Measurements from ENCODE around the gene ZFHX3. TPM values are rescaled to one million over a fixed set of nuclear protein-coding genes. Genes with fewer than 3 reads are reported as not detected.
A peak's percentile ranks its signal among the peaks of the same experiment; 100 is the strongest.

ZFHX3 gene
- total and polyA plus RNA-seq, 2 of the 8 experiments (the other 6 are each of a cell fraction or from before 2014, with no cell fraction given), result 0.08 to 0.99 TPM

- Histone ChIP-seq H2AK5ac (ENCODE audit: low read depth, low read length) (no peak overlapping the region), H3K9me3 (ENCODE audit: insufficient read depth in 2 of 2, low read depth in 1 of 2, low read length in 1 of 2) (no peaks in the 10 kb centered on the region), H2AFZ (ENCODE audit: low read length) (no peak overlapping the region), H2BK20ac (ENCODE audit: low read length) (no peak overlapping the region), H3K36me3 (ENCODE audit: control insufficient read depth in 2 of 4, insufficient read depth in 4 of 4, low read length in 3 of 4) (no peaks in the 10 kb centered on the region), H3K27ac (ENCODE audit: low read depth, low read length) (no peak overlapping the region), H3K56ac (replicated peaks; ENCODE audit: insufficient read length, low read depth, low read length) (no peak overlapping the region), H4K91ac (replicated peaks; ENCODE audit: insufficient read length, low read length) (no peak overlapping the region), H4K5ac (ENCODE audit: insufficient read length, low read depth, low read length) (no peak overlapping the region), H4K8ac (ENCODE audit: extremely low read depth, insufficient read depth, low read length) (no peak overlapping the region), H3K79me1 (ENCODE audit: low read depth, low read length) (no peaks in the 10 kb centered on the region), H4K20me1 (replicated peaks in 1 of 2; ENCODE audit: control insufficient read depth in 1 of 2, insufficient read depth in 2 of 2, low read length in 2 of 2) (peaks cover 27 to 43% of the 10 kb centered on the region in 2 experiments), H3K23ac (ENCODE audit: insufficient read length) (no peak overlapping the region), H3K23me2 (ENCODE audit: low read depth, low read length) (peaks cover 3% of the 10 kb centered on the region), H2BK15ac (ENCODE audit: low read length) (no peak overlapping the region), H3K4me2 (ENCODE audit: insufficient read depth in 1 of 2, low read depth in 2 of 2, low read length in 2 of 2) (no peak overlapping the region), H3K18ac (ENCODE audit: extremely low read depth, low read length) (no peak overlapping the region), H3K9ac (replicated peaks in 1 of 4; ENCODE audit: extremely low read depth in 1 of 4, low read depth in 3 of 4, low read length in 3 of 4) (no peak overlapping the region), H2BK12ac (ENCODE audit: low read depth, low read length) (no peak overlapping the region), H3K14ac (ENCODE audit: insufficient read length) (no peak overlapping the region), H2BK120ac (replicated peaks; ENCODE audit: low read depth, low read length) (no peak overlapping the region), H3K4ac (replicated peaks; ENCODE audit: insufficient read length, low read depth, low read length) (no peak overlapping the region), H3K4me1 (replicated peaks in 1 of 4; ENCODE audit: control insufficient read depth in 3 of 4, insufficient read depth in 4 of 4, low read length in 3 of 4) (peaks cover 20 to 24% (median 22%) of the 10 kb centered on the region in 4 experiments), H3K79me2 (ENCODE audit: control insufficient read depth in 1 of 2, insufficient read depth in 2 of 2, low read length in 2 of 2) (no peaks in the 10 kb centered on the region), H3K4me3 (ENCODE audit: extremely low read depth in 1 of 4, insufficient read depth in 2 of 4, low read depth in 3 of 4, low read length in 4 of 4) (no peak overlapping the region), H2BK5ac (ENCODE audit: low read depth, low read length) (no peak overlapping the region), H3K27me3 (replicated peaks in 1 of 4; ENCODE audit: control insufficient read depth in 3 of 4, extremely low read depth in 1 of 4, insufficient read depth in 3 of 4, low read length in 3 of 4) (peaks cover 74 to 93% (median 88%) of the 10 kb centered on the region in 4 experiments)
- POLR2A ChIA-PET (ENCODE audit: partially characterized antibody), result interaction anchor here (1.0 kb wide), 1 partner anchor 32 kb away, joined by 3 read pairs; no protein-coding TSS in a partner anchor
- CTCF ChIA-PET (ENCODE audit: partially characterized antibody), result interaction anchor here (0.6 to 3.0 kb wide), 10 partner anchors 12 to 198 kb away, joined by 3 to 10 read pairs (median 4); partner anchors contain the start of gene ZFHX3
- DNase-seq (ENCODE audit: low read depth in 1 of 2, low spot score in 2 of 2), result no peak
- 32% methylated on average over 18 of the region's 21 CpGs; no CpG with 5 or more reads in 1 of the 2 experiments for WGBS, 2 experiments (ENCODE audit: extremely low coverage in 1 of 2, insufficient coverage in 1 of 2, insufficient read length in 1 of 2, insufficient replicate concordance in 2 of 2, low coverage in 1 of 2, low lambda C conversion rate in 2 of 2, missing lambda C conversion rate in 1 of 2)
- FAIRE-seq, result no peak
- TF ChIP-seq BCL11A (IDR thresholded peaks at IDR 0.05; ENCODE audit: low read depth in 2 of 2, low read length in 2 of 2), result no peak
- peak; percentile 67 for TF ChIP-seq RNF2 (IDR thresholded peaks at IDR 0.05; ENCODE audit: borderline replicate concordance, low read depth, low read length, missing control alignments, poor library complexity, severe bottlenecking)
- no peak for TF ChIP-seq TCF12 (IDR thresholded peaks at IDR 0.05; ENCODE audit: low read depth, low read length)
- no peak for TF ChIP-seq CEBPB (IDR thresholded peaks at IDR 0.05; ENCODE audit: low read depth, low read length)
- TF ChIP-seq YY1 (IDR thresholded peaks at IDR 0.05; ENCODE audit: low read depth, low read length), result no peak
- TF ChIP-seq RAD21 (IDR thresholded peaks at IDR 0.05 in 1 of 2, conservative IDR thresholded peaks at IDR 0.05 in 1 of 2; ENCODE audit: low read depth in 2 of 2, low read length in 2 of 2), result peak in 1 of 2 experiments; percentile 48; a peak in 3 of 4 replicates
- TF ChIP-seq SIN3A (conservative IDR thresholded peaks at IDR 0.05 in 1 of 2, IDR thresholded peaks at IDR 0.05 in 1 of 2; ENCODE audit: low read depth in 1 of 2, low read length in 2 of 2), result no peak
- TF ChIP-seq CTCF (IDR thresholded peaks at IDR 0.05; ENCODE audit: control extremely low read depth in 1 of 3, insufficient read depth in 1 of 3, low read depth in 1 of 3, low read length in 3 of 3), result peak in 2 of 3 experiments; percentile 11 to 14; a peak in 1 of 4 replicates
These were observed 16.6 kb downstream of the ZFHX3 start for GRCh38 chr16:73031155-73031866.
